Panc1 (cell line): Measurements from ENCODE around the gene CLCN1. TPM values are rescaled to one million over a fixed set of nuclear protein-coding genes. Genes with fewer than 3 reads are reported as not detected.

Source experiments
- ATAC-seq: fragments of 200-7000 bp; cut with Tn5 transposase; 2 replicates; pipeline ENCODE4 v1.9.1; 2020; ENCODE audit warnings: mild to moderate bottlenecking, moderate library complexity
- BruUV-seq: library from RNA; stranded (reverse); fragments of 400-500 nt; replicated peaks from 2 replicates; lab custom pipeline; 2021; lab: Mats Ljungman, UMichigan
- CTCF ChIA-PET: fragments of 300-600 bp; sonication (Branson Sonifier 250); formaldehyde crosslinking; loops from one replicate; lab custom pipeline; 2022; ENCODE audit warnings: antibody characterized with exemption; lab: Charles Lee
- POLR2A ChIA-PET: fragments of 300-600 bp; sonication (Branson Sonifier 250); formaldehyde crosslinking; loops from one replicate; lab custom pipeline; 2022; ENCODE audit warnings: antibody characterized with exemption; lab: Charles Lee
- DNase-seq: peaks from one replicate; pipeline ENCODE4 v3.0.0-alpha.2; 2010; ENCODE audit warnings: low read depth, low spot score
- H3K27ac ChIP-seq: 2 replicates; pipeline ENCODE4 v1.5.1; 2011; ENCODE audit warnings: mild to moderate bottlenecking, low read length, inconsistent platforms
- H3K27me3 ChIP-seq: fragments of 200-500 bp; sonication (Bioruptor generic); 2 replicates; pipeline ENCODE4 v1.6.0; 2014; ENCODE audit warnings: low read length, inconsistent platforms; ENCODE audit not compliant: control insufficient read depth, insufficient read depth
- H3K36me3 ChIP-seq: fragments of 200-500 bp; sonication (Bioruptor generic); 2 replicates; pipeline ENCODE4 v1.5.1; 2014; ENCODE audit warnings: inconsistent platforms, mild to moderate bottlenecking, low read length, moderate library complexity; ENCODE audit not compliant: control insufficient read depth, insufficient read depth
- H3K4me1 ChIP-seq: 2 replicates; pipeline ENCODE4 v1.5.1; 2011; ENCODE audit warnings: inconsistent platforms, mild to moderate bottlenecking, low read length, moderate library complexity; ENCODE audit not compliant: control insufficient read depth, insufficient read depth
- H3K4me3 ChIP-seq, 2 experiments: 2 replicates each; pipeline ENCODE4 v1.5.1; 2011 to 2012; ENCODE audit warnings: low read depth in 2 of 2, low read length in 2 of 2, mild to moderate bottlenecking in 2 of 2, inconsistent platforms in 1 of 2, moderate library complexity in 1 of 2
- H3K9me3 ChIP-seq: fragments of 200-500 bp; sonication (Bioruptor generic); 2 replicates; pipeline ENCODE4 v1.5.1; 2014; ENCODE audit warnings: low read depth, mild to moderate bottlenecking, inconsistent platforms, low read length, moderate library complexity; ENCODE audit not compliant: control insufficient read depth, insufficient read depth
- POLR2AphosphoS5 ChIP-seq: IDR thresholded peaks from 2 replicates; pipeline ENCODE4 v1.6.1; 2012; ENCODE audit warnings: mild to moderate bottlenecking, low read depth, low read length, moderate library complexity
- SIN3A ChIP-seq: IDR thresholded peaks from 2 replicates; pipeline ENCODE4 v1.6.1; 2012; ENCODE audit warnings: low read depth, mild to moderate bottlenecking, low read length, moderate library complexity, borderline replicate concordance; ENCODE audit not compliant: insufficient read depth
- TCF7L2 ChIP-seq: IDR thresholded peaks from 2 replicates; pipeline ENCODE4 v1.6.1; 2011; ENCODE audit warnings: mild to moderate bottlenecking, low read depth, low read length, inconsistent platforms
- in situ Hi-C: cut with HindIII; loops from 2 replicates; pipeline ENCODE4 v1.10.0; 2016; ENCODE audit warnings: low sequenced_read_pairs, low pct_unique_long_range_greater_than_20kb
- intact Hi-C: fragments of 100-400 bp; cut with micrococcal nuclease; formaldehyde crosslinking; loops from one replicate; pipeline ENCODE4 v1.10.0; 2022; ENCODE audit not compliant: unreplicated experiment
- total RNA-seq: library from RNA; stranded (reverse); gene quantifications from one replicate; pipeline ENCODE4 v1.2.1, GENCODE V29; 2021; ENCODE audit not compliant: unreplicated experiment
- TF ChIP-seq, protein P1 (sequence below), 2 experiments: IDR thresholded peaks; 2 replicates each; pipeline ENCODE4 v1.6.1; 2011 to 2012; ENCODE audit warnings: low read depth in 2 of 2, control low read depth in 1 of 2, low read length in 1 of 2, mild to moderate bottlenecking in 1 of 2, moderate library complexity in 1 of 2; ENCODE audit not compliant: insufficient read depth in 1 of 2
- TF ChIP-seq, protein P2 (sequence below): fragments of 450-650 bp; IDR thresholded peaks from 2 replicates; pipeline ENCODE4 v1.5.1; 2017; ENCODE audit warnings: mild to moderate bottlenecking

Gene CLCN1
- total RNA-seq, 1 experiment from 2014 or later: 0.15 TPM

DNA sequence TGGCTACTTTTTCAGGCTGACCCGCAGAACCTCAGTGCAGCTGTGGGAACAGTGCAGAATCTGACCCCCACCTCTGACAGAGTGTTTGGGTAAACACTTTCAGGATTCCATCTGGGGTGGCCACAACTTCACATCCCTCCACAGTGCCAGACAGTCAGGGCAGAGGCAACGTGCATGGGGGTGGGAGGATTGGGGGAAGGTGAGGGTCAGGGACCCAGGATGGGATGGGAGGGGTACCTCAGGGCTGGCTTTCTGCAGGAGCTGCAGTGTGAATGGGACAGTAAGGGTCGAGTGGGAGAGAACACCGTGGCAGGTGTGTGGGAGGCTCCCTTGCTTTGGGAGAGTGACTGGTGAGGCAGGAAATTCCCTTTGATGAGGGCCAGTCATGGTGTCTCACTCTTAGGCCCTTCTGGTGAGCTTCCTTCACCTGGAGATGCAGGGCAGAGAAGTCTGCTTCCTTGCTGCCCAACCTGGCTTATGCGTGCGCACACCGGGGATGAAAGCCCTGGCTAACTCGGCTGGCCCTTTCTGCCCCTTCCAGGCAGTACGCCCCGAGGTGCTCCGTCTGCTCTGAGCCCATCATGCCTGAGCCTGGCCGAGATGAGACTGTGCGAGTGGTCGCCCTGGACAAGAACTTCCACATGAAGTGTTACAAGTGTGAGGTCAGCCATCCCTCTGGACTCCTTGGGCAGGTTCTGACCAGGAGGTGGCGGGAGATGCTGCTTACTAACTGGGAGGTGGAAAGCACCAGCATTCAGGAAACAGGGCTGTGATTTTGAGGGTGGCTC, 73.6 kb downstream of the CLCN1 start:
- Histone ChIP-seq H3K9me3 (no peaks in the 10 kb centered on the region), H3K36me3 (no peaks in the 10 kb centered on the region; the same call in 1 of the 2 replicates), H3K27me3 (no peaks in the 10 kb centered on the region), H3K4me3 (no peak overlapping the region), H3K4me1 (no peaks in the 10 kb centered on the region), H3K27ac (no peak overlapping the region)
- intact Hi-C loops: no loop called here
- ChIA-PET POLR2A (no interaction called here), CTCF (no interaction called here)
- DNase-seq (no peak), ATAC-seq (no peak)
- no peak for TF ChIP-seq POLR2AphosphoS5
- no peak for TF ChIP-seq SIN3A
- TF ChIP-seq, protein P1, sequence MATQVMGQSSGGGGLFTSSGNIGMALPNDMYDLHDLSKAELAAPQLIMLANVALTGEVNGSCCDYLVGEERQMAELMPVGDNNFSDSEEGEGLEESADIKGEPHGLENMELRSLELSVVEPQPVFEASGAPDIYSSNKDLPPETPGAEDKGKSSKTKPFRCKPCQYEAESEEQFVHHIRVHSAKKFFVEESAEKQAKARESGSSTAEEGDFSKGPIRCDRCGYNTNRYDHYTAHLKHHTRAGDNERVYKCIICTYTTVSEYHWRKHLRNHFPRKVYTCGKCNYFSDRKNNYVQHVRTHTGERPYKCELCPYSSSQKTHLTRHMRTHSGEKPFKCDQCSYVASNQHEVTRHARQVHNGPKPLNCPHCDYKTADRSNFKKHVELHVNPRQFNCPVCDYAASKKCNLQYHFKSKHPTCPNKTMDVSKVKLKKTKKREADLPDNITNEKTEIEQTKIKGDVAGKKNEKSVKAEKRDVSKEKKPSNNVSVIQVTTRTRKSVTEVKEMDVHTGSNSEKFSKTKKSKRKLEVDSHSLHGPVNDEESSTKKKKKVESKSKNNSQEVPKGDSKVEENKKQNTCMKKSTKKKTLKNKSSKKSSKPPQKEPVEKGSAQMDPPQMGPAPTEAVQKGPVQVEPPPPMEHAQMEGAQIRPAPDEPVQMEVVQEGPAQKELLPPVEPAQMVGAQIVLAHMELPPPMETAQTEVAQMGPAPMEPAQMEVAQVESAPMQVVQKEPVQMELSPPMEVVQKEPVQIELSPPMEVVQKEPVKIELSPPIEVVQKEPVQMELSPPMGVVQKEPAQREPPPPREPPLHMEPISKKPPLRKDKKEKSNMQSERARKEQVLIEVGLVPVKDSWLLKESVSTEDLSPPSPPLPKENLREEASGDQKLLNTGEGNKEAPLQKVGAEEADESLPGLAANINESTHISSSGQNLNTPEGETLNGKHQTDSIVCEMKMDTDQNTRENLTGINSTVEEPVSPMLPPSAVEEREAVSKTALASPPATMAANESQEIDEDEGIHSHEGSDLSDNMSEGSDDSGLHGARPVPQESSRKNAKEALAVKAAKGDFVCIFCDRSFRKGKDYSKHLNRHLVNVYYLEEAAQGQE (IDR thresholded peaks at IDR 0.05; ENCODE audit: insufficient read depth in 1 of 2, low read depth in 2 of 2, low read length in 1 of 2): no peak
- TF ChIP-seq TCF7L2: no peak
- TF ChIP-seq, protein P2, sequence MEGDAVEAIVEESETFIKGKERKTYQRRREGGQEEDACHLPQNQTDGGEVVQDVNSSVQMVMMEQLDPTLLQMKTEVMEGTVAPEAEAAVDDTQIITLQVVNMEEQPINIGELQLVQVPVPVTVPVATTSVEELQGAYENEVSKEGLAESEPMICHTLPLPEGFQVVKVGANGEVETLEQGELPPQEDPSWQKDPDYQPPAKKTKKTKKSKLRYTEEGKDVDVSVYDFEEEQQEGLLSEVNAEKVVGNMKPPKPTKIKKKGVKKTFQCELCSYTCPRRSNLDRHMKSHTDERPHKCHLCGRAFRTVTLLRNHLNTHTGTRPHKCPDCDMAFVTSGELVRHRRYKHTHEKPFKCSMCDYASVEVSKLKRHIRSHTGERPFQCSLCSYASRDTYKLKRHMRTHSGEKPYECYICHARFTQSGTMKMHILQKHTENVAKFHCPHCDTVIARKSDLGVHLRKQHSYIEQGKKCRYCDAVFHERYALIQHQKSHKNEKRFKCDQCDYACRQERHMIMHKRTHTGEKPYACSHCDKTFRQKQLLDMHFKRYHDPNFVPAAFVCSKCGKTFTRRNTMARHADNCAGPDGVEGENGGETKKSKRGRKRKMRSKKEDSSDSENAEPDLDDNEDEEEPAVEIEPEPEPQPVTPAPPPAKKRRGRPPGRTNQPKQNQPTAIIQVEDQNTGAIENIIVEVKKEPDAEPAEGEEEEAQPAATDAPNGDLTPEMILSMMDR: no peak
- in situ Hi-C loops: no loop called here
- no TSS peak for BruUV-seq

DNA sequence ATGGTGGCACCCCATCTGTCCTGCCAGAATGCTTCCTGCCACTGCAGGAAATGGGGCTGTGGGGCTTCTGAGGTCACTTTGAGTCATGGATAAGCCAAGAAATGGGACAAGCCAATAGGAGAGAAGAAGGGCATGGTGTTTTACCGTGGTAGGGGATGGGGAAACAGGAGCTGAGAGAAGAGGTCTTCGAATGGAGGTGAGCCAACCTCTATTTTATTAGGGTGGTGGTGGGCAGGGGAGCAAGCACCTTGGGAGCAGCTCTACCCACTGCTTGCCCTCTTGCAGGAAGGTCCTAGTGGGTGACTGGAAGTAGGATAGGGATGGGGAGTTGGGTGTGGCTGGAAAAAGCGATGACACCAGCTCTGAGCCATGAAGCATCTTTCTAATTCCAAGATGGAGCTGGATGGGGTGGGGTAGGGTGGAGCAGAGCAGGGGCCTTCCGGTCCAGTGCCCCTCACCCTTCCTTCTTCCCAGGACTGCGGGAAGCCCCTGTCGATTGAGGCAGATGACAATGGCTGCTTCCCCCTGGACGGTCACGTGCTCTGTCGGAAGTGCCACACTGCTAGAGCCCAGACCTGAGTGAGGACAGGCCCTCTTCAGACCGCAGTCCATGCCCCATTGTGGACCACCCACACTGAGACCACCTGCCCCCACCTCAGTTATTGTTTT, 74.3 kb downstream of the CLCN1 start:
- DNase-seq (no peak), ATAC-seq (no peak)
- intact Hi-C loops: no loop called here
- H3K27ac ChIP-seq: no peak overlapping the region
- no peak for TF ChIP-seq POLR2AphosphoS5
- TF ChIP-seq SIN3A: no peak
- no peak for TF ChIP-seq TCF7L2
- TF ChIP-seq, protein P1 (IDR thresholded peaks at IDR 0.05; ENCODE audit: insufficient read depth in 1 of 2, low read depth in 2 of 2, low read length in 1 of 2): no peak
- TF ChIP-seq, protein P2: no peak
- ChIA-PET CTCF (no interaction called here), POLR2A (no interaction called here)
- BruUV-seq: no TSS peak
- no peaks in the 10 kb centered on the region; the same call in 1 of the 2 replicates for H3K36me3 ChIP-seq
- H3K27me3 ChIP-seq: no peaks in the 10 kb centered on the region
- H3K4me3 ChIP-seq: no peak overlapping the region
- H3K4me1 ChIP-seq: no peaks in the 10 kb centered on the region
- in situ Hi-C loops: no loop called here
- no peaks in the 10 kb centered on the region for H3K9me3 ChIP-seq
